ENCODE measurements around the gene PTPRK.
"Not testable (repeated sequence)": the region's sequence is repeated elsewhere in the genome, so short reads cannot be mapped to it uniquely, and the experiment has no call there.

The PTPRK gene

DNA sequence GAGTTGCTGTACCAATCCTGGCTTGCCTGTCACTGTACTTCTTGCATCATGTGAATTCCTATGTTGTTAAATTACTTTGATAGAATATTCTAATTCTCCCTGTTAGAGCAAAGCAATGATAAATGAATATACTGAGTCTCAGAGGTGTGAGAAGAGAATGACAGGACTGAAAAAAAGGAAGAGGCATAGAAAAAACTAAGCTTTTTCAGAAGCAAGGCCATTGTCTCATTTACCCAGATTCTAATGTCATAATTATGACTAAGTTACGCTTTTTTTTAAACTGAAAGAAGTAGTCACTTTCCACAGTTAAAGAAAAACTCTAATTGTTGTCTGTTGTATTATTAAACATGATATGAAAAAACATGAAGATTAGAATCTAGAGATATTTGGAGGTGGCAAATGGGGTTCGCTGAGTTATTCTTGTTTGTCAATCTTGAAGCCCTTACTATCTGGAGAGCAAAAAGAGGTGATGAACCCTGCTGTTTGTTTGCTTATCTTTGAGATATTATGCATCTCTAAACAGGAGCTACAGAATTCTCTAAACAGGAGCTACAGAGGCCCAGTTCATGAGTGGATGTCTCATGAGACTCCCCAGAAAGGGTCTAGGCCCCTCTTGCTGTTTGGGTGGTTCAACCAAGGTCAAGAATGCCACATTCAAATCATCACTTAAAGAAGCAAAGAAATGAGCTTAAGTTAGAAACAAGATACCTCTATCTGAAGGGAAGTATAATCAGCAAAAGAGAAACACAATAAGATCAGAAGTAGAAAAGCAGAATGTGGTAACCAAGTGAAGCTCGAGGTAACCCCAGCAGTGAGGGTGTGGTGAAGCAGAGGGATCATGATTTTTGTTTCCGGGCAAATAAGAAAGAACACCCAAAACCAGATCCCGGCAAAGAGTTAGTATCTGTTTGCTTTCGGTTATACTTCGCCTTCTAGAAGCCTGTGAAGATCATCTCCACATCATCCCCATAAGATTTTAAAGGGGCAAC, 586.3 kb downstream of the PTPRK start:
- TF ChIP-seq, protein P1, sequence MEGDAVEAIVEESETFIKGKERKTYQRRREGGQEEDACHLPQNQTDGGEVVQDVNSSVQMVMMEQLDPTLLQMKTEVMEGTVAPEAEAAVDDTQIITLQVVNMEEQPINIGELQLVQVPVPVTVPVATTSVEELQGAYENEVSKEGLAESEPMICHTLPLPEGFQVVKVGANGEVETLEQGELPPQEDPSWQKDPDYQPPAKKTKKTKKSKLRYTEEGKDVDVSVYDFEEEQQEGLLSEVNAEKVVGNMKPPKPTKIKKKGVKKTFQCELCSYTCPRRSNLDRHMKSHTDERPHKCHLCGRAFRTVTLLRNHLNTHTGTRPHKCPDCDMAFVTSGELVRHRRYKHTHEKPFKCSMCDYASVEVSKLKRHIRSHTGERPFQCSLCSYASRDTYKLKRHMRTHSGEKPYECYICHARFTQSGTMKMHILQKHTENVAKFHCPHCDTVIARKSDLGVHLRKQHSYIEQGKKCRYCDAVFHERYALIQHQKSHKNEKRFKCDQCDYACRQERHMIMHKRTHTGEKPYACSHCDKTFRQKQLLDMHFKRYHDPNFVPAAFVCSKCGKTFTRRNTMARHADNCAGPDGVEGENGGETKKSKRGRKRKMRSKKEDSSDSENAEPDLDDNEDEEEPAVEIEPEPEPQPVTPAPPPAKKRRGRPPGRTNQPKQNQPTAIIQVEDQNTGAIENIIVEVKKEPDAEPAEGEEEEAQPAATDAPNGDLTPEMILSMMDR (IDR thresholded peaks at IDR 0.05; ENCODE audit: low read depth, low read length, missing control alignments): no peak
- H3K4me3 ChIP-seq (ENCODE audit: low read depth, low read length): no peak overlapping the region
- no peak for DNase-seq (ENCODE audit: low read depth)

DNA sequence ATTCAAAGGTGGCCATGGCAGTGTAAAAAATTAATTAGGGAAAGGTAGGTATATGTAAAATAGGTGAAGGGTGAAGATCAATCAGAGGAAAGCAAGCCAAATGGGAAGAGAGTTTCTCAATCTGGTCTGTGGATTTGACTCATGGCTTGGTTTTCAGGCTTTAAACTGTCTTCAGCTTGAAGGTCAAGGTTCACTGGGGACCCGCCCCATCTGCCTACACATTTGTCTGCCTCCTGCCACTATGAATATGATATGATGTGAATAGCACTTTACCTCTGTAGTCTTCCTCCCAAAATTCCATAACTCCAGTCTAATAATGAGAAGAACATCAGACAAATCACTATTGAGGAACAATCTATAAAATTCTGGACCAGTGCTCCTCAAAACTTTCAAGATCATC, 587.3 kb downstream of the PTPRK start:
- no peak for DNase-seq (ENCODE audit: low read depth)
- no peak overlapping the region for H3K4me3 ChIP-seq (ENCODE audit: low read depth, low read length)
- TF ChIP-seq, protein P1 (IDR thresholded peaks at IDR 0.05; ENCODE audit: low read depth, low read length, missing control alignments): no peak

DNA sequence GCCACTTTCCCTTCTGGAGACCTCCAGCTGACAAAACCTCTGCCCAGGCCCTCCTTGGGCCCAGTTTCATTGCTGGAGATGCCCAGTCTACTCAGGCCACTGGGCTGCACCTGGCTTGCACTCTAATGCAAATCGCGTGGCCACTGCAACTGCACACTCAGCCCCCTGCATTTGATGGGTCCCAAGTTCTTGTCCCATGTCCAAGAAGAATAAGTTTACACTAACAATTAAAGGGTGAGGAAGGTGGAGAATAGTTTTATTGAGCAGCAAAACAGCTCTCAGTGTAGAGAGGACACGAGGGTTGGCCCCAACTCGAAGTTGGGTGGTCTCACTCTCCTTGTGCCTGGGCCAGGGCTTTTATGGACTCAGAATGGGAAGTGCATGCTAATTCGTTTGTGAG, 587.7 kb downstream of the PTPRK start:
- TF ChIP-seq, protein P1 (IDR thresholded peaks at IDR 0.05; ENCODE audit: low read depth, low read length, missing control alignments): no peak
- no peak overlapping the region for H3K4me3 ChIP-seq (ENCODE audit: low read depth, low read length)
- no peak for DNase-seq (ENCODE audit: low read depth)

DNA sequence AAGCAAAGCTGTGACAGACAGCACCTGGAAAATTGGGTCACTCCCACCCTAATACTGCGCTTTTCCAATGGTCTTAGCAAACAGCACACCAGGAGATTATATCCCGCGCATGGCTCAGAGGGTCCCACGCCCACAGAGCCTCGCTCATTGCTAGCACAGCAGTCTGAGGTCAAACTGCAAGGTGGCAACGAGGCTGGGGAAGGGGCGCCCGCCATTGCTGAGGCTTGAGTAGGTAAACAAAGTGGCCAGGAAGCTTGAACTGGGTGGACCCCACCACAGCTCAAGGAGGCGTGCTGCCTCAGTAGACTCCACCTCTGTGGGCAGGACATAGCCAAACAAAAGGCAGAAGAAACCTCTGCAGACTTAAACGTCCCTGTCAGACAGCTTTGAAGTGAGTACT, 594.0 kb downstream of the PTPRK start:
- H3K4me3 ChIP-seq (ENCODE audit: low read depth, low read length): not testable (repeated sequence)

DNA sequence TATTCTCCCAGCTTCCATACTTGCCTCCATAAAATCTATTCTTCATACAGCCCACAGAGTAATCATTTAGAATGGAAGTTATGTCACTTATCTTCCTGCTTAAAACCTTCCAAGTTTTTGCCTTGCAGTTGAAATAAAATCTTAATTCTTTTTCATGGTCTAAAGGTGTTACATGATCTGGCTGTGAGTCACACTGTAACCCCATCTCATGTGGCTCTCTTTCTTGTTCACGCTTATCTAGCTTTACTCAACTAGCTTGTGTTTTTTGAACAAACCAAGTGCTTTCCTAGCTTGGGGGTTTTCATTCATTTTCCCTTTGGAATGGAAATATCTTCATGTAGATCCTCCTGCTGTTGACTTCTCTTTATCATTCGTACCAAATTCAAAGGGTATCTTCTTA, 596.0 kb downstream of the PTPRK start:
- no peak overlapping the region for H3K4me3 ChIP-seq (ENCODE audit: low read depth, low read length)
- TF ChIP-seq, protein P1 (IDR thresholded peaks at IDR 0.05; ENCODE audit: low read depth, low read length, missing control alignments): no peak
- no peak for DNase-seq (ENCODE audit: low read depth)

More for the DNA sequence above, 594.0 kb downstream of the PTPRK start:
- not testable (repeated sequence) for DNase-seq (ENCODE audit: low read depth)

DNA sequence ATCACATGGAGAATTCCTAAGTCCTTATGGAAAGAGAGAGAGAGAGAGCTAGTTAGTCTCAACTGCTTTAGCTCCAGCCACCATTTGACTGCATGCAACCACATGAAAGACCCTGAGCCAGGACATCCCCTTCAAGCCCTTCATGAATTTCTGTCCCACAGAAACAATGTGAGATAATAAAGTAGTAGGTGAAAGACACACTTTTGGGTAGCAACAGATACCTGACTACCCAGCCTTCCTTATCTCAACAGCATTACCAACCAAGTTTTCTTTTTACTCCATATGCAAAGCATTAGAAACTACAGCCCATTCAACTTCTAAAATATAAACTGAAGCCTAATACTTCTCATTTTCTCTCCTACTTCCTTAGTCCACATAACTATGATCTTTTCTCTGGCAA, 596.4 kb downstream of the PTPRK start:
- TF ChIP-seq, protein P1 (IDR thresholded peaks at IDR 0.05; ENCODE audit: low read depth, low read length, missing control alignments): no peak
- H3K4me3 ChIP-seq (ENCODE audit: low read depth, low read length): no peak overlapping the region
- DNase-seq (ENCODE audit: low read depth): no peak

DNA sequence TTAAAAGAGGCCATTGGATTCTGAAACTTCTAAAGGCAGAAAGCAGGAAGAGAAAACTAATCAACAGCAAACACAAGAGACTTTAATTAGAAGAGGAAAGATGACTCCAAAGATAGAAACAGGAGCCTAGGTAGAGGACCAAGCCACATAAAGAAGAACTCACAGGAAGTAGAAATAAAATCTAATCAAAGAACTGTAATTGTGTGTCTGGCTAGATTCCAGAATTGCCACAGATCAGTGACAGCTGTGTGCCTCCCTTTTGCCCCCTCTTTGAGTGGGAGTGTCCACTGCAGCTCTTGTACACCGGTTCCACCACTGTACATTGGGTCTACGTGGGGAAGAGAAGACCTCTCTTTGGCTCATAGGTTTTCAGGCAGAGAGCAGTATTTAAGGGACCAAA, 597.3 kb downstream of the PTPRK start:
- no peak for DNase-seq (ENCODE audit: low read depth)
- H3K4me3 ChIP-seq (ENCODE audit: low read depth, low read length): no peak overlapping the region
- TF ChIP-seq, protein P1 (IDR thresholded peaks at IDR 0.05; ENCODE audit: low read depth, low read length, missing control alignments): no peak
